SK-N-SH (cell line): ENCODE results near the gene CREB5.

ENCODE experiments used
- EZH2phosphoT487 ChIP-seq: fragments of 200-600 bp; sonication (generic); IDR thresholded peaks from 2 replicates; pipeline ENCODE4 v1.6.1; 2017; ENCODE audit warnings: low read depth, mixed run types, mild to moderate bottlenecking, antibody characterized with exemption, moderate library complexity, borderline replicate concordance
- FOXJ3 ChIP-seq: sonication (generic); formaldehyde crosslinking; IDR thresholded peaks from 2 replicates; pipeline ENCODE4 v1.5.1; 2020; ENCODE audit warnings: mild to moderate bottlenecking, missing genetic modification reagents
- GABPA ChIP-seq: IDR thresholded peaks from 2 replicates; pipeline ENCODE4 v1.4.0; 2012; ENCODE audit warnings: low read depth, mild to moderate bottlenecking
- MXI1 ChIP-seq: IDR thresholded peaks from 2 replicates; pipeline ENCODE4 v1.6.1; 2012; ENCODE audit warnings: mild to moderate bottlenecking, low read depth, low read length, improper control_type of control experiment
- POLR2AphosphoS5 ChIP-seq: IDR thresholded peaks from 2 replicates; pipeline ENCODE4 v1.6.1; 2012; ENCODE audit warnings: low read depth, low read length
- RAD21 ChIP-seq: IDR thresholded peaks from 2 replicates; pipeline ENCODE4 v1.6.1; 2012; ENCODE audit warnings: mild to moderate bottlenecking, low read length
- REST ChIP-seq: IDR thresholded peaks from 2 replicates; pipeline ENCODE4 v1.6.1; 2012; ENCODE audit warnings: mild to moderate bottlenecking, low read depth, low read length, moderate library complexity
- RFX5 ChIP-seq: IDR thresholded peaks from 2 replicates; pipeline ENCODE4 v1.6.1; 2012; ENCODE audit warnings: mild to moderate bottlenecking, improper control_type of control experiment, low read length
- SIN3A ChIP-seq: IDR thresholded peaks from 2 replicates; pipeline ENCODE4 v1.6.1; 2012; ENCODE audit warnings: low read depth, mild to moderate bottlenecking, low read length, moderate library complexity, borderline replicate concordance
- SMC3 ChIP-seq: IDR thresholded peaks from 2 replicates; pipeline ENCODE4 v1.6.1; 2012; ENCODE audit warnings: low read depth, low read length, improper control_type of control experiment
- YY1 ChIP-seq: IDR thresholded peaks from 2 replicates; pipeline ENCODE4 v1.4.0; 2012; ENCODE audit warnings: low read depth, mild to moderate bottlenecking
- TF ChIP-seq, protein P1 (sequence below): fragments of 200-600 bp; sonication (generic); IDR thresholded peaks from 2 replicates; pipeline ENCODE4 v1.6.1; 2017; ENCODE audit warnings: antibody characterized with exemption, mild to moderate bottlenecking, moderate library complexity
- TF ChIP-seq, protein P2 (sequence below): IDR thresholded peaks from 2 replicates; pipeline ENCODE4; 2012

DNA sequence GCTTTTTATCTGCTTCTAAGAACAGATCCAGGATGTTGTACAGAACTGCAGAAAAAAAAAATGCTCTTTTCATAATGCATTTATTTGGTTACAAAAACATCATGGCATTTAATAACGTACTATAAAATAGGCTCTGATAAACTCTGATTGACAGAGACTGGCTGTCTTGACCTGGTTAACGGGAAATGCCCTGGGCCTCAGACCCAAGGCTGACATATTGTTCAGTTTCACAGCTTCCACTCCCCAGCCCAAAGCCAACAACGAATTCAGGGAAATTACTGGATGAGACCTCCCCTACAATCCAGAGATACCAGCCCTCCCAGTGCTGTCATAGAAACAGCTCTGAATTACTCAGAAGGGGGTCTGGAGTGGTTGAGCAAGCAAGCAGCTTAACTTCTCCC lies 260.1 kb downstream of the CREB5 start:
- TF ChIP-seq, protein P1, sequence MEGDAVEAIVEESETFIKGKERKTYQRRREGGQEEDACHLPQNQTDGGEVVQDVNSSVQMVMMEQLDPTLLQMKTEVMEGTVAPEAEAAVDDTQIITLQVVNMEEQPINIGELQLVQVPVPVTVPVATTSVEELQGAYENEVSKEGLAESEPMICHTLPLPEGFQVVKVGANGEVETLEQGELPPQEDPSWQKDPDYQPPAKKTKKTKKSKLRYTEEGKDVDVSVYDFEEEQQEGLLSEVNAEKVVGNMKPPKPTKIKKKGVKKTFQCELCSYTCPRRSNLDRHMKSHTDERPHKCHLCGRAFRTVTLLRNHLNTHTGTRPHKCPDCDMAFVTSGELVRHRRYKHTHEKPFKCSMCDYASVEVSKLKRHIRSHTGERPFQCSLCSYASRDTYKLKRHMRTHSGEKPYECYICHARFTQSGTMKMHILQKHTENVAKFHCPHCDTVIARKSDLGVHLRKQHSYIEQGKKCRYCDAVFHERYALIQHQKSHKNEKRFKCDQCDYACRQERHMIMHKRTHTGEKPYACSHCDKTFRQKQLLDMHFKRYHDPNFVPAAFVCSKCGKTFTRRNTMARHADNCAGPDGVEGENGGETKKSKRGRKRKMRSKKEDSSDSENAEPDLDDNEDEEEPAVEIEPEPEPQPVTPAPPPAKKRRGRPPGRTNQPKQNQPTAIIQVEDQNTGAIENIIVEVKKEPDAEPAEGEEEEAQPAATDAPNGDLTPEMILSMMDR = no peak
- TF ChIP-seq FOXJ3 (no peak), REST (no peak), SIN3A (no peak), POLR2AphosphoS5 (no peak), YY1 (no peak), RAD21 (no peak), MXI1 (no peak), RFX5 (no peak), GABPA (no peak), SMC3 (no peak), EZH2phosphoT487 (no peak)
- TF ChIP-seq, protein P2, sequence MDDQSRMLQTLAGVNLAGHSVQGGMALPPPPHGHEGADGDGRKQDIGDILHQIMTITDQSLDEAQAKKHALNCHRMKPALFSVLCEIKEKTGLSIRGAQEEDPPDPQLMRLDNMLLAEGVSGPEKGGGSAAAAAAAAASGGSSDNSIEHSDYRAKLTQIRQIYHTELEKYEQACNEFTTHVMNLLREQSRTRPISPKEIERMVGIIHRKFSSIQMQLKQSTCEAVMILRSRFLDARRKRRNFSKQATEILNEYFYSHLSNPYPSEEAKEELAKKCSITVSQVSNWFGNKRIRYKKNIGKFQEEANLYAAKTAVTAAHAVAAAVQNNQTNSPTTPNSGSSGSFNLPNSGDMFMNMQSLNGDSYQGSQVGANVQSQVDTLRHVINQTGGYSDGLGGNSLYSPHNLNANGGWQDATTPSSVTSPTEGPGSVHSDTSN = no peak
